GM12878 (cell line): Measurements from ENCODE around the gene MARCHF2. TPM values are rescaled to one million over a fixed set of nuclear protein-coding genes. Genes with fewer than 3 reads are reported as not detected.
A peak's percentile ranks its signal among the peaks of the same experiment; 100 is the strongest.

Source experiments
- ATAC-seq: fragments of 200-7000 bp; cut with Tn5 transposase; 3 replicates; pipeline ENCODE4 v1.9.1; 2020; ENCODE audit warnings: mild to moderate bottlenecking, moderate library complexity
- BruUV-seq: library from RNA; stranded (reverse); fragments of 400-500 nt; replicated peaks from 2 replicates; lab custom pipeline; 2021; lab: Mats Ljungman, UMichigan
- CTCF ChIA-PET: fragments of 300-600 bp; sonication (Branson Sonifier 250); formaldehyde crosslinking; extraction: SDS; loops from one replicate; lab custom pipeline; 2021; ENCODE audit warnings: inconsistent platforms; lab: Yijun Ruan, JAX
- POLR2A ChIA-PET: fragments of 350-600 bp; formaldehyde crosslinking; extraction: SDS; loops from one replicate; lab custom pipeline; 2021; ENCODE audit warnings: inconsistent platforms; lab: Charles Lee
- RAD21 ChIA-PET: fragments of 300-600 bp; sonication (Branson Sonifier 250); formaldehyde crosslinking; loops from one replicate; lab custom pipeline; 2023; ENCODE audit warnings: antibody characterized with exemption; ENCODE audit not compliant: unreplicated experiment; lab: Charles Lee
- SMC1A ChIA-PET: fragments of 300-600 bp; sonication (Branson Sonifier 250); formaldehyde crosslinking; loops from one replicate; lab custom pipeline; 2023; ENCODE audit not compliant: unreplicated experiment, uncharacterized antibody; lab: Charles Lee
- DNase-seq: peaks from one replicate; pipeline ENCODE4 v3.0.0-alpha.2; 2011; ENCODE audit warnings: low read depth, low spot score
- FAIRE-seq: peaks from 3 replicates; lab custom pipeline; 2011; peaks lifted over from hg19 to GRCh38; lab: Jason Lieb, UNC
- H2AFZ ChIP-seq: 2 replicates; pipeline ENCODE4 v1.6.0; 2011; ENCODE audit warnings: low read depth, low read length, control low read depth; ENCODE audit not compliant: control insufficient read depth
- H3K27ac ChIP-seq: 2 replicates; pipeline ENCODE4 v1.5.1; 2011; ENCODE audit warnings: control low read depth; ENCODE audit not compliant: control insufficient read depth, insufficient read depth
- H3K27me3 ChIP-seq, 2 experiments: replicated peaks in 1 of 2; 2 replicates each; pipeline versions ENCODE4 v1.6.0 to v1.6.1; 2011; ENCODE audit warnings: low read length in 1 of 2; ENCODE audit not compliant: control insufficient read depth in 2 of 2, insufficient read depth in 2 of 2
- H3K36me3 ChIP-seq, 2 experiments: 2 replicates each; pipeline ENCODE4 v1.5.1; 2011; ENCODE audit warnings: low read length in 1 of 2; ENCODE audit not compliant: control insufficient read depth in 2 of 2, insufficient read depth in 2 of 2
- H3K4me1 ChIP-seq: 2 replicates; pipeline ENCODE4 v1.6.1; 2011; ENCODE audit warnings: mild to moderate bottlenecking, low read length, moderate library complexity, mixed read lengths; ENCODE audit not compliant: control insufficient read depth, insufficient read depth
- H3K4me2 ChIP-seq: 2 replicates; pipeline ENCODE4 v1.6.0; 2011; ENCODE audit warnings: control low read depth; ENCODE audit not compliant: control insufficient read depth, insufficient read depth
- H3K4me3 ChIP-seq: fragments of 200-600 bp; sonication (generic); 2 replicates; pipeline ENCODE4 v1.5.1; 2016
- H3K79me2 ChIP-seq: 2 replicates; pipeline ENCODE4 v1.6.0; 2011; ENCODE audit warnings: low read length; ENCODE audit not compliant: control insufficient read depth, insufficient read depth
- H3K9ac ChIP-seq: 2 replicates; pipeline ENCODE4 v1.8.0; 2011; ENCODE audit warnings: low read length, control low read depth, mixed read lengths; ENCODE audit not compliant: control insufficient read depth, insufficient read depth
- H3K9me3 ChIP-seq: replicated peaks from 3 replicates; pipeline ENCODE4 v1.5.1; 2011; ENCODE audit warnings: mild to moderate bottlenecking, low read length; ENCODE audit not compliant: control insufficient read depth, insufficient read depth
- H4K20me1 ChIP-seq: 2 replicates; pipeline ENCODE4 v1.6.0; 2011; ENCODE audit not compliant: control insufficient read depth, insufficient read depth
- DPF2 ChIP-seq: fragments of 450-650 bp; IDR thresholded peaks from 2 replicates; pipeline ENCODE4 v1.6.1; 2017; ENCODE audit warnings: mild to moderate bottlenecking
- EGR1 ChIP-seq, 2 experiments: IDR thresholded peaks; 1 replicate in 1 of 2; 2 replicates in 1 of 2; pipeline ENCODE4 v1.6.1; 2011 to 2012; ENCODE audit warnings: low read depth in 2 of 2, low read length in 2 of 2, borderline replicate concordance in 1 of 2, mild to moderate bottlenecking in 1 of 2, moderate library complexity in 1 of 2
- HCFC1 ChIP-seq: fragments of 150-350 bp; IDR thresholded peaks from 2 replicates; pipeline ENCODE4 v1.6.1; 2014; ENCODE audit warnings: low read length
- JUNB ChIP-seq: IDR thresholded peaks from 2 replicates; pipeline ENCODE4 v1.6.1; 2016; ENCODE audit warnings: antibody characterized with exemption, mild to moderate bottlenecking
- MEF2B ChIP-seq: fragments of 450-650 bp; IDR thresholded peaks from 2 replicates; pipeline ENCODE4 v1.6.1; 2018; ENCODE audit warnings: mild to moderate bottlenecking, moderate library complexity; ENCODE audit not compliant: partially characterized antibody, poor library complexity, severe bottlenecking
- POLR2AphosphoS2 ChIP-seq: IDR thresholded peaks from 2 replicates; pipeline ENCODE4 v1.6.1; 2011; ENCODE audit warnings: low read depth, mild to moderate bottlenecking, low read length, improper control_type of control experiment, moderate library complexity
- POU2F2 ChIP-seq: IDR thresholded peaks from 3 replicates; pipeline ENCODE4 v1.6.1; 2011; ENCODE audit warnings: low read depth, mild to moderate bottlenecking, low read length, borderline replicate concordance
- STAT1 ChIP-seq: fragments of 450-650 bp; conservative IDR thresholded peaks from 2 replicates; pipeline ENCODE4 v1.6.1; 2014; ENCODE audit warnings: antibody characterized with exemption, mild to moderate bottlenecking
- WGBS: methylation state at CpG from one replicate; pipeline ENCODE4 v1.1.6; 2016; ENCODE audit warnings: low lambda C conversion rate; ENCODE audit not compliant: insufficient replicate concordance, insufficient coverage; ENCODE audit errors: missing lambda C conversion rate; 5-methylcytosine and 5-hydroxymethylcytosine counted together
- in situ Hi-C: fragments of 300-500 bp; cut with MboI; formaldehyde crosslinking; loops from 9 replicates; pipeline ENCODE4 v1.14.3; 2018; ENCODE audit warnings: mixed read lengths
- intact Hi-C: fragments of 100-400 bp; cut with micrococcal nuclease; formaldehyde crosslinking; loops from one replicate; pipeline ENCODE4 v1.14.2; 2022; ENCODE audit not compliant: unreplicated experiment
- polyA plus RNA-seq, 11 experiments: library from polyadenylated mRNA; depleted of rRNA in 4 of 11; unstranded in 6 of 11; stranded (reverse) in 5 of 11; fragments of >200 nt; fragmentation: Nextera tagmentation in 4 of 11; fragmentation: Illumina TruSeq in 1 of 11; extraction: Ambion mirVana in 4 of 11; extraction: Trizol in 1 of 11; gene quantifications; 1 replicate in 1 of 11; 2 replicates in 10 of 11; pipeline versions ENCODE4 v1.2.1 to v1.2.3, GENCODE V29; 2011 to 2016; ENCODE audit warnings: inconsistent platforms in 2 of 11, missing spikeins in 2 of 11, low read depth in 1 of 11
- total RNA-seq, 4 experiments: library from RNA; depleted of rRNA in 3 of 4; stranded (reverse); fragments of >200 nt in 3 of 4; fragmentation: Illumina TruSeq in 1 of 4; extraction: Trizol in 1 of 4; gene quantifications; 2 replicates each; pipeline versions ENCODE4 v1.2.1 to v1.2.3, GENCODE V29; 2013 to 2021
- TF ChIP-seq, protein P1 (sequence below): fragments of 450-650 bp; conservative IDR thresholded peaks from 2 replicates; pipeline ENCODE4 v1.6.1; 2017; ENCODE audit warnings: mild to moderate bottlenecking, moderate library complexity
- TF ChIP-seq, protein P2 (sequence below): fragments of 450-650 bp; IDR thresholded peaks from 2 replicates; pipeline ENCODE4 v1.6.1; 2018; ENCODE audit warnings: mild to moderate bottlenecking, low read depth, moderate library complexity; ENCODE audit not compliant: partially characterized antibody

Gene MARCHF2
- total and polyA plus RNA-seq, 10 of the 15 experiments (the other 5 are each of a cell fraction or from before 2014, with no cell fraction given) = 1.6 to 30.3 (median 10.8) TPM

DNA sequence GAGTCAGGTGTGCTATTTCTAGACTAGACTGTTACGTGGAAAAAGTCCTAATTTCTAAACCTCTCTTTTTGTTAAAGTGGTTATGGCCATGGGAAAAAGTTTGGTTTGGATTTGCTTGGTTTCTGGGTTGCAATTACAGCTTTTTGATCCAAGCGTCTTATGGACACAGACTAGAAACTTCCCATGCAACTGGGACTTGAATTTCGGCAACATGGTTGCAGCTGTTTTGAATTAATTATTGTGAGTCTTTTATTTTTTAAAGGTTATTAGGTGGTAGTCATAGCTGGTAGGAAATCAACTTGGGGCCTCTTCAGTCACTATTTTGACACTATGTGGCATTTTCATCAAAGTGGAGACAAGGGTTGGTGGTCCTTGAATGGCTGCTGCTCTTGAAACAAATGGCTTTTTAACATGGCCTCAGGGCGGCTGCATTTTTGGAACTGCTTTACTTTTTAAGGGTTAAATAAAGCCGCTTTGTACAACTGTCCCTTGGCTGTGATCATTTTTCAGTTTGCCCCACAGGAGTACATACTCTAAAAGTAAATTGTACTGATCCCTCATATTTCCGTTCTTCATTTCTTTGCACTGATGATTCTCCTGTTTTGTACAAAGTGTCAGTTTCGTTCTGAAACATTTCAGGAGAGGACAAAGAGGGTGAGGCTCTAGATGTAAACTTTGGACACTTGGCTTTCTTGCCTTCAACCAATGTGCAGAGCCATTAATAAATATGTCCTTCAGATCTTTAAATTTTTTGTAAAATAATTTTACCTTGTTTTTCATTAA lies 47.6 kb downstream of the MARCHF2 start:
- POLR2A ChIA-PET = interaction anchor here (1.3 kb wide), 1 partner anchor 12 kb away, joined by 5 read pairs; no protein-coding TSS in a partner anchor
- H3K36me3 ChIP-seq = peaks cover 28 to 60% of the 10 kb centered on the region in 2 experiments
- no peak for DNase-seq
- RAD21 ChIA-PET = no interaction called here
- SMC1A ChIA-PET = interaction anchor here (1.1 to 1.5 kb wide), 4 partner anchors 10 to 47 kb away, joined by 3 to 4 read pairs (median 3); partner anchors contain the start of gene MARCHF2
- peak overlapping the region; percentile 15; the same call in 1 of the 2 replicates for H3K27ac ChIP-seq
- BruUV-seq = no TSS peak
- H2AFZ ChIP-seq = no peak overlapping the region
- no peak for FAIRE-seq
- CTCF ChIA-PET = interaction anchor here (0.6 kb wide), 1 partner anchor 122 kb away, joined by 3 read pairs; no protein-coding TSS in a partner anchor
- peak; percentile 24; the same call in 1 of the 2 replicates for TF ChIP-seq JUNB
- TF ChIP-seq MEF2B = no peak
- TF ChIP-seq, all 136 proteins: peak for 1
- H3K4me3 ChIP-seq = no peak overlapping the region
- peak; percentile 58 for ATAC-seq
- intact Hi-C loops (no loop called here), in situ Hi-C loops (no loop called here)
- WGBS = 33% methylated on average over 7 of the region's 7 CpGs
- H3K27me3 ChIP-seq = no peaks in the 10 kb centered on the region
- no peaks in the 10 kb centered on the region for H3K9me3 ChIP-seq
- no peak overlapping the region for H3K9ac ChIP-seq
- peaks cover 9% of the 10 kb centered on the region for H3K4me1 ChIP-seq
- H4K20me1 ChIP-seq = peaks cover 34% of the 10 kb centered on the region
- H3K79me2 ChIP-seq = peaks cover 78% of the 10 kb centered on the region
- peak overlapping the region; percentile 71 for H3K4me2 ChIP-seq

- intact Hi-C loops = no loop called here
- POLR2A ChIA-PET = interaction anchor here (1.0 to 1.2 kb wide), 2 partner anchors 12 to 15 kb away, joined by 3 to 4 read pairs; no protein-coding TSS in a partner anchor
- FAIRE-seq = no peak
- TF ChIP-seq STAT1 (no peak), EGR1 (IDR thresholded peaks at IDR 0.05; ENCODE audit: borderline replicate concordance in 1 of 2, low read depth in 2 of 2, low read length in 2 of 2) (no peak), DPF2 (no peak), POU2F2 (no peak), POLR2AphosphoS2 (no peak), HCFC1 (no peak)
- TF ChIP-seq, protein P1, sequence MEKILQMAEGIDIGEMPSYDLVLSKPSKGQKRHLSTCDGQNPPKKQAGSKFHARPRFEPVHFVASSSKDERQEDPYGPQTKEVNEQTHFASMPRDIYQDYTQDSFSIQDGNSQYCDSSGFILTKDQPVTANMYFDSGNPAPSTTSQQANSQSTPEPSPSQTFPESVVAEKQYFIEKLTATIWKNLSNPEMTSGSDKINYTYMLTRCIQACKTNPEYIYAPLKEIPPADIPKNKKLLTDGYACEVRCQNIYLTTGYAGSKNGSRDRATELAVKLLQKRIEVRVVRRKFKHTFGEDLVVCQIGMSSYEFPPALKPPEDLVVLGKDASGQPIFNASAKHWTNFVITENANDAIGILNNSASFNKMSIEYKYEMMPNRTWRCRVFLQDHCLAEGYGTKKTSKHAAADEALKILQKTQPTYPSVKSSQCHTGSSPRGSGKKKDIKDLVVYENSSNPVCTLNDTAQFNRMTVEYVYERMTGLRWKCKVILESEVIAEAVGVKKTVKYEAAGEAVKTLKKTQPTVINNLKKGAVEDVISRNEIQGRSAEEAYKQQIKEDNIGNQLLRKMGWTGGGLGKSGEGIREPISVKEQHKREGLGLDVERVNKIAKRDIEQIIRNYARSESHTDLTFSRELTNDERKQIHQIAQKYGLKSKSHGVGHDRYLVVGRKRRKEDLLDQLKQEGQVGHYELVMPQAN = no peak
- TF ChIP-seq, protein P2, sequence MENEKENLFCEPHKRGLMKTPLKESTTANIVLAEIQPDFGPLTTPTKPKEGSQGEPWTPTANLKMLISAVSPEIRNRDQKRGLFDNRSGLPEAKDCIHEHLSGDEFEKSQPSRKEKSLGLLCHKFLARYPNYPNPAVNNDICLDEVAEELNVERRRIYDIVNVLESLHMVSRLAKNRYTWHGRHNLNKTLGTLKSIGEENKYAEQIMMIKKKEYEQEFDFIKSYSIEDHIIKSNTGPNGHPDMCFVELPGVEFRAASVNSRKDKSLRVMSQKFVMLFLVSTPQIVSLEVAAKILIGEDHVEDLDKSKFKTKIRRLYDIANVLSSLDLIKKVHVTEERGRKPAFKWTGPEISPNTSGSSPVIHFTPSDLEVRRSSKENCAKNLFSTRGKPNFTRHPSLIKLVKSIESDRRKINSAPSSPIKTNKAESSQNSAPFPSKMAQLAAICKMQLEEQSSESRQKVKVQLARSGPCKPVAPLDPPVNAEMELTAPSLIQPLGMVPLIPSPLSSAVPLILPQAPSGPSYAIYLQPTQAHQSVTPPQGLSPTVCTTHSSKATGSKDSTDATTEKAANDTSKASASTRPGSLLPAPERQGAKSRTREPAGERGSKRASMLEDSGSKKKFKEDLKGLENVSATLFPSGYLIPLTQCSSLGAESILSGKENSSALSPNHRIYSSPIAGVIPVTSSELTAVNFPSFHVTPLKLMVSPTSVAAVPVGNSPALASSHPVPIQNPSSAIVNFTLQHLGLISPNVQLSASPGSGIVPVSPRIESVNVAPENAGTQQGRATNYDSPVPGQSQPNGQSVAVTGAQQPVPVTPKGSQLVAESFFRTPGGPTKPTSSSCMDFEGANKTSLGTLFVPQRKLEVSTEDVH = no peak
Observed at GRCh38 chr19:8461376-8461775, 48.3 kb downstream of the MARCHF2 start.

More at GRCh38 chr19:8461376-8461775, 48.3 kb downstream of the MARCHF2 start:
- ChIA-PET SMC1A (interaction anchor here (1.1 to 3.3 kb wide), 3 partner anchors 10 to 38 kb away, joined by 3 to 8 read pairs (median 4); no protein-coding TSS in a partner anchor), CTCF (no interaction called here), RAD21 (no interaction called here)
- in situ Hi-C loops = no loop called here
- DNase-seq (no peak), ATAC-seq (no peak)
- Histone ChIP-seq H4K20me1 (peaks cover 31% of the 10 kb centered on the region), H3K27ac (no peak overlapping the region), H3K4me2 (no peak overlapping the region), H2AFZ (no peak overlapping the region), H3K79me2 (peaks cover 72% of the 10 kb centered on the region), H3K9me3 (no peaks in the 10 kb centered on the region), H3K9ac (no peak overlapping the region), H3K4me3 (no peak overlapping the region), H3K27me3 (no peaks in the 10 kb centered on the region), H3K4me1 (peaks cover 9% of the 10 kb centered on the region), H3K36me3 (peaks cover 26 to 63% of the 10 kb centered on the region in 2 experiments)
- no TSS peak for BruUV-seq
- 40% methylated on average over 4 of the region's 4 CpGs for WGBS
